HG02981 (cell line): ENCODE results near the gene FBXO42.

Experiments
- ATAC-seq: cut with Tn5 transposase; IDR thresholded peaks from one replicate; pipeline ENCODE4 v1.9.1; 2021; ENCODE audit warnings: mild to moderate bottlenecking, moderate library complexity; ENCODE audit not compliant: unreplicated experiment

The FBXO42 gene

GRCh38 chr1:16351994-16352841 is at the start of gene FBXO42:
Gene FBXO42 (minus strand): TSS chr1:16352480. CDS start chr1:16315418, 37,062 bp downstream.
- ATAC-seq, result peak; percentile 84

GRCh38 chr1:16398371-16398953 is 46.2 kb upstream of the FBXO42 start:
- ATAC-seq, result no peak

GRCh38 chr1:16397120-16397519 is 44.8 kb upstream of the FBXO42 start:
- no peak for ATAC-seq

- ATAC-seq, result no peak
Observed at GRCh38 chr1:16396591-16396990, 44.3 kb upstream of the FBXO42 start.

- no peak for ATAC-seq
Observed at GRCh38 chr1:16394977-16395376, 42.7 kb upstream of the FBXO42 start.

- ATAC-seq, result no peak
Observed at GRCh38 chr1:16393570-16394521, 41.6 kb upstream of the FBXO42 start.

- ATAC-seq, result no peak
Observed at GRCh38 chr1:16392740-16393569, 40.7 kb upstream of the FBXO42 start.

GRCh38 chr1:16391411-16391810 is 39.1 kb upstream of the FBXO42 start:
- no peak for ATAC-seq

GRCh38 chr1:16387201-16388188 is 35.2 kb upstream of the FBXO42 start:
- ATAC-seq, result no peak

GRCh38 chr1:16386454-16387113 is 34.3 kb upstream of the FBXO42 start:
- ATAC-seq, result no peak

GRCh38 chr1:16385659-16386453 is 33.6 kb upstream of the FBXO42 start:
- ATAC-seq, result no peak

GRCh38 chr1:16383888-16384287 is 31.6 kb upstream of the FBXO42 start:
- ATAC-seq, result no peak

GRCh38 chr1:16380868-16381267 is 28.6 kb upstream of the FBXO42 start:
- ATAC-seq, result no peak

GRCh38 chr1:16378443-16378842 is 26.2 kb upstream of the FBXO42 start:
- ATAC-seq, result no peak

- ATAC-seq, result no peak
Observed at GRCh38 chr1:16376971-16377370, 24.7 kb upstream of the FBXO42 start.

GRCh38 chr1:16375521-16376340 is 23.5 kb upstream of the FBXO42 start:
- ATAC-seq, result no peak

- ATAC-seq, result no peak
Observed at GRCh38 chr1:16374266-16374665, 22.0 kb upstream of the FBXO42 start.
